Measurements from ENCODE around the gene GYS1. TPM values are rescaled to one million over a fixed set of nuclear protein-coding genes. Genes with fewer than 3 reads are reported as not detected.

The GYS1 gene
- total RNA-seq, 4 donors from 2014 or later = 33.3 to 39.3 (median 37.3) TPM

- WGBS = 0% methylated on average over 6 of the region's 62 CpGs
- intact Hi-C loops (cut with DNase I) = no loop called here
- Histone ChIP-seq H3K27ac (replicated peaks in 1 of 4) (no peak overlapping the region), H3K4me1 (peaks cover 19 to 30% (median 26%) of the 10 kb centered on the region in 4 donors), H3K36me3 (peaks cover 0 to 37% (median 32%) of the 10 kb centered on the region in 4 donors), H3K4me3 (peak overlapping the region; percentile 53 to 64 (median 55)), H3K9me3 (no peaks in the 10 kb centered on the region), H3K27me3 (peaks cover 0 to 41% (median 14%) of the 10 kb centered on the region in 4 donors)
- no peak for DNase-seq (ENCODE audit: extremely low spot score)
- TF ChIP-seq CTCF (IDR thresholded peaks at IDR 0.05) (peak; percentile 22 to 59 (median 23)), POLR2AphosphoS5 (IDR thresholded peaks at IDR 0.05) (no peak)
Measured at GRCh38 chr19:49017666-49018351, 24.7 kb upstream of the GYS1 start.

GRCh38 chr19:49017041-49017665 is 24.0 kb upstream of the GYS1 start, which contains the start of gene LHB:
Gene LHB (minus strand): TSS chr19:49017091. CDS start chr19:49017081, 10 bp downstream.
- Histone ChIP-seq H3K4me1 (peaks cover 19 to 30% (median 26%) of the 10 kb centered on the region in 4 donors), H3K9me3 (no peaks in the 10 kb centered on the region), H3K4me3 (peak within 1 kb of the TSS; percentile 53 to 64 (median 55)), H3K27ac (replicated peaks in 1 of 4) (no peak within 1 kb of the TSS), H3K27me3 (peaks cover 0 to 41% (median 14%) of the 10 kb centered on the region in 4 donors), H3K36me3 (peaks cover 0 to 43% (median 38%) of the 10 kb centered on the region in 4 donors)
- TF ChIP-seq POLR2A (IDR thresholded peaks at IDR 0.05; ENCODE audit: low read depth) (no peak), POLR2AphosphoS5 (IDR thresholded peaks at IDR 0.05) (no peak), EP300 (IDR thresholded peaks at IDR 0.05) (no peak), CTCF (IDR thresholded peaks at IDR 0.05) (no peak)
- intact Hi-C loops (cut with DNase I) = no loop called here
- DNase-seq (ENCODE audit: extremely low spot score) = no peak
- WGBS = 90% methylated on average over 12 of the region's 17 CpGs

GRCh38 chr19:49016067-49016839 is 23.1 kb upstream of the GYS1 start:
- no peak for TF ChIP-seq POLR2A (IDR thresholded peaks at IDR 0.05; ENCODE audit: low read depth)
- no peak for TF ChIP-seq CTCF (IDR thresholded peaks at IDR 0.05)
- no peak for TF ChIP-seq POLR2AphosphoS5 (IDR thresholded peaks at IDR 0.05)
- no peak for TF ChIP-seq EP300 (IDR thresholded peaks at IDR 0.05)
- Histone ChIP-seq H3K4me1 (peaks cover 19 to 30% (median 26%) of the 10 kb centered on the region in 4 donors), H3K9me3 (no peaks in the 10 kb centered on the region), H3K27ac (replicated peaks in 1 of 4) (no peak overlapping the region), H3K27me3 (peaks cover 0 to 41% (median 14%) of the 10 kb centered on the region in 4 donors), H3K4me3 (no peak overlapping the region), H3K36me3 (peaks cover under 1 to 52% (median 47%) of the 10 kb centered on the region in 4 donors)
- intact Hi-C loops (cut with DNase I) = no loop called here
- WGBS = 93% methylated on average over 6 of the region's 29 CpGs
- no peak for DNase-seq (ENCODE audit: extremely low spot score)

- peaks cover 19 to 29% (median 26%) of the 10 kb centered on the region in 4 donors for H3K4me1 ChIP-seq
- TF ChIP-seq EP300 (IDR thresholded peaks at IDR 0.05) = no peak
- no peak for TF ChIP-seq POLR2AphosphoS5 (IDR thresholded peaks at IDR 0.05)
- no peak for TF ChIP-seq CTCF (IDR thresholded peaks at IDR 0.05)
- TF ChIP-seq POLR2A (IDR thresholded peaks at IDR 0.05; ENCODE audit: low read depth) = no peak
- H3K27me3 ChIP-seq = peaks cover 0 to 28% (median 10%) of the 10 kb centered on the region in 4 donors
- H3K9me3 ChIP-seq = no peaks in the 10 kb centered on the region
- H3K27ac ChIP-seq (replicated peaks in 1 of 4) = no peak overlapping the region
- no peak for DNase-seq (ENCODE audit: extremely low spot score)
- H3K36me3 ChIP-seq = peaks cover 12 to 66% (median 61%) of the 10 kb centered on the region in 4 donors
- no peak overlapping the region for H3K4me3 ChIP-seq
- intact Hi-C loops (cut with DNase I) = no loop called here
- 93% methylated on average over 3 of the region's 18 CpGs for WGBS
Measured at GRCh38 chr19:49014870-49015255, 21.8 kb upstream of the GYS1 start.
